ENCODE data around the gene HLA-DRB5. TPM values are rescaled to one million over a fixed set of nuclear protein-coding genes. Genes with fewer than 3 reads are reported as not detected.

The HLA-DRB5 gene
- total and polyA plus RNA-seq, 2 donors (not counting 1 experiment from before 2014, with no cell fraction given), result 23.8 to 174 TPM

GRCh38 chr6:32517654-32518445, 12.2 kb downstream of the HLA-DRB5 start:
- POLR2A ChIA-PET, result no interaction called here
- Mint-ChIP-seq H3K4me1 (peaks cover 18% of the 10 kb centered on the region), H3K27me3 (no peaks in the 10 kb centered on the region), H3K27ac (peak overlapping the region; percentile 46), H3K9me3 (ENCODE audit: insufficient read depth) (no peaks in the 10 kb centered on the region), H3K4me3 (no peak overlapping the region)
- CTCF ChIA-PET, result no interaction called here
- H3K4me2 ChIP-seq (replicated peaks; ENCODE audit: low read depth, low read length, poor library complexity, severe bottlenecking), result no peak overlapping the region
- H3K4me3 ChIP-seq (ENCODE audit: control extremely low read depth in 1 of 5, extremely low read depth in 1 of 5, insufficient read depth in 1 of 5, low read depth in 2 of 5, low read length in 4 of 5), result no peak overlapping the region
- H3K9ac ChIP-seq (ENCODE audit: low read length), result no peak overlapping the region
- DNase-seq (peak; percentile 49), ATAC-seq (ENCODE audit: low read depth) (no peak)
- no peaks in the 10 kb centered on the region for H3K27me3 ChIP-seq (replicated peaks in 1 of 4; ENCODE audit: control extremely low read depth in 1 of 4, control insufficient read depth in 3 of 4, insufficient read depth in 4 of 4, low read length in 3 of 4)
- no peak overlapping the region for H2AFZ ChIP-seq (ENCODE audit: insufficient read depth, low read depth, low read length, poor library complexity, severe bottlenecking)
- H3K36me3 ChIP-seq (replicated peaks in 1 of 2; ENCODE audit: control extremely low read depth in 1 of 2, control insufficient read depth in 1 of 2, extremely low read depth in 1 of 2, insufficient read depth in 2 of 2, low read length in 1 of 2), result peaks cover 0 to 3% of the 10 kb centered on the region in 2 experiments
- intact Hi-C loops (cut with micrococcal nuclease), result no loop called here
- TF ChIP-seq, protein P1, sequence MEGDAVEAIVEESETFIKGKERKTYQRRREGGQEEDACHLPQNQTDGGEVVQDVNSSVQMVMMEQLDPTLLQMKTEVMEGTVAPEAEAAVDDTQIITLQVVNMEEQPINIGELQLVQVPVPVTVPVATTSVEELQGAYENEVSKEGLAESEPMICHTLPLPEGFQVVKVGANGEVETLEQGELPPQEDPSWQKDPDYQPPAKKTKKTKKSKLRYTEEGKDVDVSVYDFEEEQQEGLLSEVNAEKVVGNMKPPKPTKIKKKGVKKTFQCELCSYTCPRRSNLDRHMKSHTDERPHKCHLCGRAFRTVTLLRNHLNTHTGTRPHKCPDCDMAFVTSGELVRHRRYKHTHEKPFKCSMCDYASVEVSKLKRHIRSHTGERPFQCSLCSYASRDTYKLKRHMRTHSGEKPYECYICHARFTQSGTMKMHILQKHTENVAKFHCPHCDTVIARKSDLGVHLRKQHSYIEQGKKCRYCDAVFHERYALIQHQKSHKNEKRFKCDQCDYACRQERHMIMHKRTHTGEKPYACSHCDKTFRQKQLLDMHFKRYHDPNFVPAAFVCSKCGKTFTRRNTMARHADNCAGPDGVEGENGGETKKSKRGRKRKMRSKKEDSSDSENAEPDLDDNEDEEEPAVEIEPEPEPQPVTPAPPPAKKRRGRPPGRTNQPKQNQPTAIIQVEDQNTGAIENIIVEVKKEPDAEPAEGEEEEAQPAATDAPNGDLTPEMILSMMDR (IDR thresholded peaks at IDR 0.05), result no peak
- no peak for TF ChIP-seq EZH2 (IDR thresholded peaks at IDR 0.05; ENCODE audit: borderline replicate concordance, insufficient read depth, low read depth, low read length, poor library complexity, severe bottlenecking)
- H4K20me1 ChIP-seq (ENCODE audit: control insufficient read depth, insufficient read depth, low read length, poor library complexity, severe bottlenecking), result no peaks in the 10 kb centered on the region
- H3K79me2 ChIP-seq (ENCODE audit: control insufficient read depth, insufficient read depth, low read length), result peaks cover 5% of the 10 kb centered on the region
- H3K27ac ChIP-seq (ENCODE audit: low read length in 2 of 2), result no peak overlapping the region
- no CpG with 5 or more reads among the region's 1 CpG for WGBS (ENCODE audit: insufficient coverage)
- peaks cover 0 to 2% of the 10 kb centered on the region in 2 donors for H3K4me1 ChIP-seq (ENCODE audit: control insufficient read depth in 2 of 2, insufficient read depth in 2 of 2, low read length in 2 of 2)
- no peaks in the 10 kb centered on the region for H3K9me3 ChIP-seq (ENCODE audit: control extremely low read depth in 1 of 3, control insufficient read depth in 2 of 3, insufficient read depth in 1 of 3, low read length in 2 of 3)

DNA sequence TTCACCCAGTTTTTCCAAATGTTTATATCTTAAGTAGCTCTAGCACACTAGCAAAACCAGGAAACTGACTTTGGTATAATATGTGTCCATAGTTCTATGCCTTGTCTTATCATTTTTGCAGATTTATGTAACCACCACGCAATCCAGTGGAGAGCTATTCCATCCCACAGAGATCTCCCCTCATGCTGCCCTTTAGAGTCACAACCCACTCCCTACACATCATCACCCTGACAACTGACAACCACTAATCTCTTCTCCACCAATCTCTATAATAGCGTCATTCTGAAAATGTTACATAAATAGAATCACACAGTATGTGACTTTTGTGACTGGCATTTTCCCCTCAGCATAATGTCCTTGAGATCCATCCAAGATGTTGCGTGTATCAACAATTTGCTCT, 29.1 kb downstream of the HLA-DRB5 start:
- DNase-seq (no peak), ATAC-seq (ENCODE audit: low read depth) (no peak)
- Histone ChIP-seq H3K9ac (ENCODE audit: low read length) (no peak overlapping the region), H3K4me3 (ENCODE audit: control extremely low read depth in 1 of 5, extremely low read depth in 1 of 5, insufficient read depth in 1 of 5, low read depth in 2 of 5, low read length in 4 of 5) (no peak overlapping the region), H3K79me2 (ENCODE audit: control insufficient read depth, insufficient read depth, low read length) (no peaks in the 10 kb centered on the region), H3K36me3 (replicated peaks in 1 of 2; ENCODE audit: control extremely low read depth in 1 of 2, control insufficient read depth in 1 of 2, extremely low read depth in 1 of 2, insufficient read depth in 2 of 2, low read length in 1 of 2) (no peaks in the 10 kb centered on the region), H3K27me3 (replicated peaks in 1 of 4; ENCODE audit: control extremely low read depth in 1 of 4, control insufficient read depth in 3 of 4, insufficient read depth in 4 of 4, low read length in 3 of 4) (no peaks in the 10 kb centered on the region), H3K4me2 (replicated peaks; ENCODE audit: low read depth, low read length, poor library complexity, severe bottlenecking) (no peak overlapping the region), H2AFZ (ENCODE audit: insufficient read depth, low read depth, low read length, poor library complexity, severe bottlenecking) (no peak overlapping the region), H3K4me1 (ENCODE audit: control insufficient read depth in 2 of 2, insufficient read depth in 2 of 2, low read length in 2 of 2) (no peaks in the 10 kb centered on the region), H3K9me3 (ENCODE audit: control extremely low read depth in 1 of 3, control insufficient read depth in 2 of 3, insufficient read depth in 1 of 3, low read length in 2 of 3) (no peaks in the 10 kb centered on the region), H3K27ac (ENCODE audit: low read length in 2 of 2) (no peak overlapping the region), H4K20me1 (ENCODE audit: control insufficient read depth, insufficient read depth, low read length, poor library complexity, severe bottlenecking) (no peaks in the 10 kb centered on the region)
- Mint-ChIP-seq H3K27ac (no peak overlapping the region), H3K9me3 (ENCODE audit: insufficient read depth) (no peaks in the 10 kb centered on the region), H3K27me3 (no peaks in the 10 kb centered on the region), H3K4me1 (peaks cover 11% of the 10 kb centered on the region), H3K4me3 (no peak overlapping the region)
- intact Hi-C loops (cut with micrococcal nuclease), result no loop called here
- ChIA-PET CTCF (no interaction called here), POLR2A (interaction anchor here (1.5 kb wide), 1 partner anchor 8 kb away, joined by 4 read pairs; no protein-coding TSS in a partner anchor)
- TF ChIP-seq, protein P1 (IDR thresholded peaks at IDR 0.05), result no peak
- TF ChIP-seq EZH2 (IDR thresholded peaks at IDR 0.05; ENCODE audit: borderline replicate concordance, insufficient read depth, low read depth, low read length, poor library complexity, severe bottlenecking), result no peak
- WGBS (ENCODE audit: insufficient coverage), result 100% methylated on average over 1 of the region's 3 CpGs

Data from B cell (primary cell).